ENCODE data around the gene ENDOD1. TPM values are rescaled to one million over a fixed set of nuclear protein-coding genes. Genes with fewer than 3 reads are reported as not detected.

ENDOD1 gene
- total RNA-seq, 1 experiment from 2014 or later, result 28.2 TPM

GRCh38 chr11:95086836-95087570, 2.6 kb upstream of the ENDOD1 start:
- DNase-seq (ENCODE audit: low read depth, low spot score), result no peak
- no peak overlapping the region for H3K27ac ChIP-seq (ENCODE audit: low read length)
- peaks cover 14% of the 10 kb centered on the region for H3K4me1 ChIP-seq (ENCODE audit: control insufficient read depth, insufficient read depth, low read length)
- no peaks in the 10 kb centered on the region for H3K9me3 ChIP-seq (ENCODE audit: control insufficient read depth, insufficient read depth, low read depth, low read length)
- in situ Hi-C loops (cut with HindIII; ENCODE audit: low pct_unique_long_range_greater_than_20kb, low sequenced_read_pairs) (no loop called here), intact Hi-C loops (cut with micrococcal nuclease; ENCODE audit: unreplicated experiment) (no loop called here)
- H3K36me3 ChIP-seq (ENCODE audit: control insufficient read depth, insufficient read depth, low read length), result no peaks in the 10 kb centered on the region
- ChIA-PET POLR2A (no interaction called here), CTCF (no interaction called here)
- no peak for ATAC-seq
- no TSS peak for BruUV-seq (replicated peaks)
- H3K27me3 ChIP-seq (ENCODE audit: control insufficient read depth, insufficient read depth, low read length), result no peaks in the 10 kb centered on the region
- no peak overlapping the region for H3K4me3 ChIP-seq (ENCODE audit: low read depth in 2 of 2, low read length in 2 of 2)
- TF ChIP-seq TCF7L2 (IDR thresholded peaks at IDR 0.05; ENCODE audit: low read depth, low read length) (no peak), POLR2AphosphoS5 (IDR thresholded peaks at IDR 0.05; ENCODE audit: low read depth, low read length) (no peak), SIN3A (IDR thresholded peaks at IDR 0.05; ENCODE audit: borderline replicate concordance, insufficient read depth, low read depth, low read length) (no peak), CTCF (IDR thresholded peaks at IDR 0.05) (no peak)
- TF ChIP-seq, protein P1, sequence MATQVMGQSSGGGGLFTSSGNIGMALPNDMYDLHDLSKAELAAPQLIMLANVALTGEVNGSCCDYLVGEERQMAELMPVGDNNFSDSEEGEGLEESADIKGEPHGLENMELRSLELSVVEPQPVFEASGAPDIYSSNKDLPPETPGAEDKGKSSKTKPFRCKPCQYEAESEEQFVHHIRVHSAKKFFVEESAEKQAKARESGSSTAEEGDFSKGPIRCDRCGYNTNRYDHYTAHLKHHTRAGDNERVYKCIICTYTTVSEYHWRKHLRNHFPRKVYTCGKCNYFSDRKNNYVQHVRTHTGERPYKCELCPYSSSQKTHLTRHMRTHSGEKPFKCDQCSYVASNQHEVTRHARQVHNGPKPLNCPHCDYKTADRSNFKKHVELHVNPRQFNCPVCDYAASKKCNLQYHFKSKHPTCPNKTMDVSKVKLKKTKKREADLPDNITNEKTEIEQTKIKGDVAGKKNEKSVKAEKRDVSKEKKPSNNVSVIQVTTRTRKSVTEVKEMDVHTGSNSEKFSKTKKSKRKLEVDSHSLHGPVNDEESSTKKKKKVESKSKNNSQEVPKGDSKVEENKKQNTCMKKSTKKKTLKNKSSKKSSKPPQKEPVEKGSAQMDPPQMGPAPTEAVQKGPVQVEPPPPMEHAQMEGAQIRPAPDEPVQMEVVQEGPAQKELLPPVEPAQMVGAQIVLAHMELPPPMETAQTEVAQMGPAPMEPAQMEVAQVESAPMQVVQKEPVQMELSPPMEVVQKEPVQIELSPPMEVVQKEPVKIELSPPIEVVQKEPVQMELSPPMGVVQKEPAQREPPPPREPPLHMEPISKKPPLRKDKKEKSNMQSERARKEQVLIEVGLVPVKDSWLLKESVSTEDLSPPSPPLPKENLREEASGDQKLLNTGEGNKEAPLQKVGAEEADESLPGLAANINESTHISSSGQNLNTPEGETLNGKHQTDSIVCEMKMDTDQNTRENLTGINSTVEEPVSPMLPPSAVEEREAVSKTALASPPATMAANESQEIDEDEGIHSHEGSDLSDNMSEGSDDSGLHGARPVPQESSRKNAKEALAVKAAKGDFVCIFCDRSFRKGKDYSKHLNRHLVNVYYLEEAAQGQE (IDR thresholded peaks at IDR 0.05; ENCODE audit: insufficient read depth in 1 of 2, low read depth in 2 of 2, low read length in 1 of 2), result no peak

DNA sequence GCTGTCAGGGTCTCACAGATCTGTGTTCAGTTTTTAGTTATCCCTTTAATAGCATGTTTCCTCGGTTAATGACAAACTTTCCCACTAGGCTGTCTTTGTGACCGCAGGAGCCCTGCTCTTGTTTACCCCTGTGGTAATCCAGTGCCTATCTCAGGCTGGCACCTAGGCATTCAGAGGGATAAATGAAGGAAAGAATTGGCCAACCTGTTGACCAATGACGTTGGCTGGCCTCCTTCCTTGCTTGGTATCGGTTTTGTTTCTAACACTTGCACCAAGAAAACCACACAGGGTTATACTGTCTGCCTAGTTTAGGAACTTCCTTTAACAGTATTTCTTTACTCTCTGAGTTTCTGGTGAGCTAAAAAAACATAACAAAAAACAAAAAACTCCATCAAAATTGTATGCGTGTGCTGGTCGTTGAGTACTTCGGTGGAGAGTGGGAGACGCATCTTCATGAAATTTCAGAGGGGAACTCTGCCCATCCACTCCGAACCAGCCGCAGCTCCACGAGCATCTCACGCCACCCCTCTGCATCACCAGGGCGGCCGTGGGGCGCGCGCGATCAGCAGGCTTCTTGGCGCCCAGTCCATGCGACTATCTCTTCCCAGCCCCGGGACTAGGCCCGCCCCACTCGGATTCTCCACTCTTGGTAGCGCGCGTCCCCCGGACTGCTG, 563 bp upstream of the ENDOD1 start:
- POLR2A ChIA-PET, result no interaction called here
- ATAC-seq (peak; percentile 71), DNase-seq (ENCODE audit: low read depth, low spot score) (no peak)
- Histone ChIP-seq H3K4me3 (ENCODE audit: low read depth in 2 of 2, low read length in 2 of 2) (peak overlapping the region; percentile 64 to 67), H3K9me3 (ENCODE audit: control insufficient read depth, insufficient read depth, low read depth, low read length) (no peaks in the 10 kb centered on the region), H3K36me3 (ENCODE audit: control insufficient read depth, insufficient read depth, low read length) (no peaks in the 10 kb centered on the region), H3K27ac (ENCODE audit: low read length) (peak overlapping the region; percentile 39), H3K4me1 (ENCODE audit: control insufficient read depth, insufficient read depth, low read length) (peaks cover 22% of the 10 kb centered on the region), H3K27me3 (ENCODE audit: control insufficient read depth, insufficient read depth, low read length) (no peaks in the 10 kb centered on the region)
- CTCF ChIA-PET, result no interaction called here
- no peak for TF ChIP-seq TCF7L2 (IDR thresholded peaks at IDR 0.05; ENCODE audit: low read depth, low read length)
- intact Hi-C loops (cut with micrococcal nuclease; ENCODE audit: unreplicated experiment), result no loop called here
- no TSS peak for BruUV-seq (replicated peaks)
- in situ Hi-C loops (cut with HindIII; ENCODE audit: low pct_unique_long_range_greater_than_20kb, low sequenced_read_pairs), result no loop called here

DNA sequence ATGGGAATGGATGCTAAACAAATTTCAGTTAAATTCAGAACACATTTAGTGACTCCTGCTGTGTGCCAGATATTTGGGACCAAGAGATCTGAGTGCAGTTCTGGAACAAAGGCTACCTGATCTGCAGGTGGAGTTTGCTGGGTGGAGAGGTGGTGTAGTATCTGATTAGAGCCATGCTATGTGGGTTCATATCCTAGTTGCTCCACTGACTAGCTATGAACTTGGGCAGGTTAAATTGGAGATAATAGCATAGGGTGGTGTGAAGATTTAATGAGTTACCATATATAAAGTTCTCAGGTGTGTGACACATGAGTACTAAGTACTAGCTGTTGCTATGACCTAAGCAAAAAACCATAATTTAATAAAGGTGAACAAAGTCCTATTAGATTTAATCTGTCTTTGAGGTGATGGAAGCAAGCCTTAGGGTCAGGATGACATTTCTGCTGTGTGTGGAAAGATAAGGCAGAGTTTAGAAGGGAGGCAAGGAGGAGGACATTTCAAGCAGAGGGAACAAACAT, 2.1 kb downstream of the ENDOD1 start:
- H3K9me3 ChIP-seq (ENCODE audit: control insufficient read depth, insufficient read depth, low read depth, low read length), result no peaks in the 10 kb centered on the region
- CTCF ChIA-PET, result no interaction called here
- BruUV-seq (replicated peaks), result TSS peak; percentile 66
- no peak for DNase-seq (ENCODE audit: low read depth, low spot score)
- TF ChIP-seq, protein P1 (IDR thresholded peaks at IDR 0.05; ENCODE audit: insufficient read depth in 1 of 2, low read depth in 2 of 2, low read length in 1 of 2), result no peak
- TF ChIP-seq POLR2AphosphoS5 (IDR thresholded peaks at IDR 0.05; ENCODE audit: low read depth, low read length) (no peak), TCF7L2 (IDR thresholded peaks at IDR 0.05; ENCODE audit: low read depth, low read length) (no peak), SIN3A (IDR thresholded peaks at IDR 0.05; ENCODE audit: borderline replicate concordance, insufficient read depth, low read depth, low read length) (no peak), CTCF (IDR thresholded peaks at IDR 0.05) (no peak)
- peaks cover 22% of the 10 kb centered on the region for H3K4me1 ChIP-seq (ENCODE audit: control insufficient read depth, insufficient read depth, low read length)
- H3K27ac ChIP-seq (ENCODE audit: low read length), result no peak overlapping the region
- intact Hi-C loops (cut with micrococcal nuclease; ENCODE audit: unreplicated experiment), result no loop called here
- no peak overlapping the region for H3K4me3 ChIP-seq (ENCODE audit: low read depth in 2 of 2, low read length in 2 of 2)
- H3K27me3 ChIP-seq (ENCODE audit: control insufficient read depth, insufficient read depth, low read length), result no peaks in the 10 kb centered on the region
- POLR2A ChIA-PET, result no interaction called here
- no peak for ATAC-seq
- no peaks in the 10 kb centered on the region for H3K36me3 ChIP-seq (ENCODE audit: control insufficient read depth, insufficient read depth, low read length)
- in situ Hi-C loops (cut with HindIII; ENCODE audit: low pct_unique_long_range_greater_than_20kb, low sequenced_read_pairs), result no loop called here
